Measurements from ENCODE around the gene ZNF592.
A peak's percentile ranks its signal among the peaks of the same experiment; 100 is the strongest.

The ZNF592 gene

GRCh38 chr15:84798436-84798946 lies 50.1 kb downstream of the ZNF592 start:
- DNase-seq, result no peak
- intact Hi-C loops (cut with DNase I), result no loop called here

GRCh38 chr15:84799511-84800187 lies 51.3 kb downstream of the ZNF592 start:
- intact Hi-C loops (cut with DNase I), result no loop called here
- no peak for DNase-seq

DNA sequence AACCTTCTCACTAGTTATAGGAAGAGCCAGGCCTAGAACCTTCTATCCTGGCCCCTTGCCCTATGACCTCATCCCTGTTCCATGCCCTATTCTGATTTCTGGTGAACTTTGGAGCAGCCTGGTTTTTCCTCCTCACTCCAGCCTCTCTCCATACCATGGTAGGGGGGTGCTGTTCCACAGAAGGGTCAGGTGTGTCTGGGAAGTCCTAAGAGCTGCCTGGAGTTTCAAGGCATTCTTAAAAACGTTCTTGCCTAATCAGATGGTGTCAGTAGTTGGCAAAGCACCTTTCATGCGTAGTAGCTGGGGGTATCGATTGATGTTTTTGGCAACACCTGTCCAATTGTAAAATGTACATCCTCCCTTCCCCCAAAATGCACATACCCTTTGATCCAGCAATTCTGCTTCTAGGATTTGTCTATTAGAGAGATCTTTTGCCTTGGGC lies 52.0 kb downstream of the ZNF592 start:
- intact Hi-C loops (cut with DNase I), result no loop called here
- no peak for DNase-seq

DNA sequence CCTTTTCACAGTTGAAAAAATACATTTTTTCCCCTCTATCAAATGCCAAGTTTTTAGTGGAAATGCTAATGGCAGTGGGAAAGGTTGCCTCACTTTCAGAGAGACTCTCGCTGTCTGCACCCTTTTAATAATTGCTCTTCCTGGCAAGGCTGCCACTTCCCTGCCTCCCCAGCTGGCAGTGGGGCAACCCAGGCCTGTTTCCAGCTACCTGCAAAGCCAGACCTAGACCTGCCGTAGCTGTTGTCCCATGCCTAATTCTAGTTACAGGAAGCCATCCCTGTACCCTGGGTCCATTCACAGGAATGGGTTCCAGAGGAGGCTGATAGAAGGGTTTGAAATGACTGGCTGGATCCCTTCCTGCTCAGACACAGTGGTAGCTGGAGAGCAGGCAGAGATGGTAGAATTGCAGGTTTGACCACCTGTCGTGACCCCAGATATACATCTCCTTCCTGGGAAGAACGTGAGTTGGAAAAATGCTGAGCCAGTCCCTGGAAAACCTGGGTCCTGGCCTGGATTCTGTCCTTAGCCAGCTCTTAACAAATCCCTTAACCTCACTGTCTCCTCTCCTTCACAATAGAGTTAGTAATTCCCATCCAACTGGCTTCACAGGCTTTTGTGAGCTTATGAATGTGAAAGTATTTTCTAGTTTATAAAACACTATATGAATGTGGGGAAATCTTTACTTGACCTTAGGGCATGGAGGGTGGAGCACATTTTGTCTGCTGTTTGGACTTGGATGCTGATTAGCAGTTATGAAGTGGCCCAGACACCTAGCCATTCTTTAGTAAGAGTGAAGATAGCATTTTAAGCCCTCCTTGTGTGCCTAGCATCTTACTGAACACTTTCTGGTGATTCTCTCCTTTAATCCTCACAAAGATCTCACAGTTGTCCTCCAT lies 55.9 kb downstream of the ZNF592 start:
- DNase-seq, result no peak
- intact Hi-C loops (cut with DNase I), result no loop called here

DNA sequence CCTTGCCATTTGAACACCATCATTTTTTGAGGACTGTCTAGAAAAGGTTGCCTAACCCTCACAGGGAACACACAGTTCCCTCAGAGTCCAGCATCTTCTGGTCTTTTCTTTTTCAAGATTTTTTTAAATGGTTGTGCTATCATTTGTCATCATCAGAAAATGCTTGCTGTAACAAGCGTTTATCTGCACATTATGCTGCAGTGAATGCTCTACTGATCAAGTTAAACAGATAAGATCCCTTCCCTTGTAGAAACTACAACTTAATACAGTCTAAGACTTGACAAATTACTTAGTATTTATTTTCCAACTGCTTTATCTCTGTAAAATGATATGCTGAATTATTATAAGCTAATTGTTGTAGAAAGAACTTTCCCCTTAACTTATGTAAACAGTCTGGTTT lies 56.8 kb downstream of the ZNF592 start:
- DNase-seq, result no peak
- intact Hi-C loops (cut with DNase I), result no loop called here

DNA sequence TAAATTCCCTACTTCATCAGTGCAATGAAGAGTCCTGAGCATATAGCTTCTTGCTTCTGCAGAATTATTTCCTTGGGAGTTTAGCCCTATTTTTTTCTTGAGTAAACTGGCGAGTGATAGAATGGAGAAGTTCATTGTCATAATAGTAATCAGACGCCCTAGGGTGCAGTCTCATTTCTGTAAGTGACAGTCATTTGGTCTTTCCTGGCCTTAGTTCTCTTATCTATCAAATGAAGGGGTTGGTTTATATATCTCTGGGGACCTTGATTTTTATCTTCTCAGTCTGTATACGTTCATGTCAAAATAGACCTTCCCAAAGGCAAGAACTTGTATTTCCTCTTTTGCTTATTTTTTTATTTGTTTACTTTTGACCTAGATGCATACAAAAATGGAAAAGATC lies 58.8 kb downstream of the ZNF592 start:
- intact Hi-C loops (cut with DNase I), result no loop called here
- DNase-seq, result no peak

DNA sequence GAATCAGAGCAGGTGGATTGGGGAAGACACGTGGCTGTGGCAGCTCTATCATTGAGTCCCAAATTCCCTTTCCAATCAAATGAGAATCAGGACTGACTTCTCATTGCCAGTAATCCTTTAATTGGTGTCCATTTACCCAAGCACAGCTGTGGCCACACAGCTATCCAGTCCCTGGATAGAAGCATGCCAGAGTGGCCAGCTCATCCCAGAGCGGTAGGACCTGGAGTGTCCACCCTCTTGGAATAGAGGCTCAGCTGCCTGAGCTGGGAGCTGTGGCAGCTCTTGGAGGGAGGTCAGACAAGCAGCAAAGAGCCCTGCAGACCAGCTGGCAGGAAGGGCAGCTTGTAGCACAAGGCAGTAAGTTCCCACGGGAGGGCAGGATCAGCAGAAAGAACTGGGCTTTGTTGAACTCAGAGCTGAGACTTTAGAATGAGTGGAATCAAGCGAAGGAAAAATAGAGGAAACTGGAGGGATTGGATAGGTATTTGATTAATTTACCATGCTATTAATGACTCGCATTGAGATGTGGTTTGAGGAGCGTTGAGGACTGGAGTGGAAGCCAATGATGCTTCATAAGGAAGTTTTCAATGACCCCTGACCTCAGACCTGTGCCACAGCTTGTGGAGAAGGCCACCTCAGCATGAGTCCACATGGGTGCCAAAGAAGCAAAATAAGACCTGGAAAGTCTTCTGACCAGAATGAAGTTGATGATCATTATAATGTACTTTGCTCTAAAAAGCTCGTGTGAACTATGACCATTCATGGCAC lies 61.9 kb downstream of the ZNF592 start:
- intact Hi-C loops (cut with DNase I), result loop anchor here (10.0 kb wide), 1 partner anchor 55 kb away; no protein-coding TSS in a partner anchor
- DNase-seq, result peak in 1 of 10 donors; percentile 67

- no peak for DNase-seq
- intact Hi-C loops (cut with DNase I), result loop anchor here (10.0 kb wide), 1 partner anchor 56 kb away; no protein-coding TSS in a partner anchor
Observed at GRCh38 chr15:84811151-84811550, 62.8 kb downstream of the ZNF592 start.

DNA sequence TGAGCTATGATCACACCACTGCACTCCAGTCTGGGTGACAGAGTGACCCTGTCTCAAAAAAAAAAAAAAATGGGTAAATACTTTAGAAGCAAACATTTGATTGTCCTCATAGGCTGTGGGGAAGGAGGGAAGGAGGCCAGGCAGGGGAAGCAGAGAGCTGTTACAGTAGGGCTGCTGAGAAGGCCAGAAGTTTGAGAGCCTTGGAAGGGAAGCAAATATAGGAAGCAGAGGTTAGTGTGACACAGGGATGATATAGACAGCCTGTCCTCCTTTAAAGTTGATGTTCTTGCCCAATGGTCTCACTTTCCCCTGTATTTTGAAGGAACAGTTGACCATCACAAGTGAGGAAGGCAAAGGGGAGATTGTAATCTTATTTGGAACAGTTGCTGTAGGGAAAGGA lies 63.4 kb downstream of the ZNF592 start:
- intact Hi-C loops (cut with DNase I), result loop anchor here (10.0 kb wide), 1 partner anchor 57 kb away; no protein-coding TSS in a partner anchor
- no peak for DNase-seq

DNA sequence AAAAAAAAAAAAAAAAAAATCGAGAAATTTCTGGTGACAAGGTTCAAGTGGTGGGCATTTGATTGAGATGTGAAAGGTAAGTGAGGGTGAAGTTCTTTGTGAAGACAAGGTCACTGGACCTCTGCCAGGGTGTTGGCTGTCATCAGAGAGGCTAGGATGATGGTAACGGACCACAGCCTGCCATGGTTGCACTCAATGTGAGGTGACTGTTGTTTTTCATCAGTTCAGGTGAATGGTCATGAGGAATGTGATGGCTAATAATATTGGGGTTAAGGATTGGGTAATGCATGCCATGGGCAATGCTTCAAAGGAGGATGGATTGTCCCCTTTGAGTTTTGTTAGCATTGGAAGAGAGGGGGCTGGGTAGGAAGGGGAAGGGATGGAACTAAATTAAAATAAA lies 64.5 kb downstream of the ZNF592 start:
- DNase-seq, result no peak
- intact Hi-C loops (cut with DNase I), result loop anchor here (10.0 kb wide), 1 partner anchor 58 kb away; no protein-coding TSS in a partner anchor

DNA sequence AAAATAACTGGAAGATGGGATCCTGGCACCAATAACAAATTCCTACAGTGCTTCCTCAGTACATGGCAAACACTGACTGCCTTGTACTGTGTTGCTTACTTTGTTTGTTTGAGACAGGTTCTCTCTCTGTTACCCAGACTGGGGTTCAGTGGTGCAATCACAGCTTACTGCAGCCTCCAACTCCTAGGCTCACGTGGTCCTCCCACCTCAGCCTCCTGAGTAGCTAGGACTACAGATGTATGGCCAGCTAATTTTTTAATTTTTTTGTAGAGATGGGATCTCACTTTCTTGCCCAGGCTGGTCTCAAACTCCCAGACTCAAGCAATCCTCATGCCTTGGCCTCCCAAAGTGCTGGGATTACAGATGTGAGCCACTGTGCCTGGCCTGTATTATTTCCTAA lies 65.0 kb downstream of the ZNF592 start:
- intact Hi-C loops (cut with DNase I), result loop anchor here (10.0 kb wide), 1 partner anchor 59 kb away; no protein-coding TSS in a partner anchor
- no peak for DNase-seq

DNA sequence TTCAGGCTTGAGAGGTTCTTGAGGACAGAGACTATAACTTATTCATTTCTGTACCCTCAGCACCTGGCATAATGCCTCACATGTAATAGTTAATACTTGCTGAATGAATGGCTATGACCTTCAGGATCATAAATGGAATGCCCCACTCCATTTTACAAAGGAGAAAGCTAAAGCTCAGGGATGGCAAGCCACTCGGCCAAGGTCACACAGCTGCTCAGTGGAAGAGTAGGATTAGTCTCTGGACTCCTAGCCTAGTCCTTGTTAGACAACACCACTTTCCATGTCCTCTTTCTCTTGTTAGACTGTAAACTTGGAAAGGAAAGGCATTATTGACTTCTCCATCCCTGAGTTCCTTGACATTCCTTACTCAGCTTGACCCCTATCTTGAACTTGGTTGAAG lies 65.5 kb downstream of the ZNF592 start:
- intact Hi-C loops (cut with DNase I), result loop anchor here (10.0 kb wide), 1 partner anchor 59 kb away; no protein-coding TSS in a partner anchor
- DNase-seq, result no peak

DNA sequence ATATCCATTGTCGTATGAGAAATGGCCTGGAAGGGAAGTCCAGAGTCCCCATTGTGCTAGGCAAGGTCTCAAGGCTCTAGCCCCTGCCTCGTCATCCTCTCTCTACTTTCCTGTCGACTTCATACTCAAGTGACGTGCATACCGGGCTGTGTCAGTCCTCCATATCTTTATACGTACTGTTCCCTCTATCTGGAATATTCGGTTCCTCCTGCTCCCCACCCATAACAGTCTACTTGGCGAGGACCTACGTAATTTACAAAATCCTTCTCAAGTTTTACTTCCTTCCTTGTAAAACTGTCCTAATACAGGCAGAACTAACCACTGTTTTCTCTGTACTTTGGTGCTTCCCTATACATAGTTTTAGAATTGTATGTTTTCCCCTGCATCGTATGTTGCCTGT lies 66.5 kb downstream of the ZNF592 start:
- no peak for DNase-seq
- intact Hi-C loops (cut with DNase I), result loop anchor here (10.0 kb wide), 1 partner anchor 60 kb away; no protein-coding TSS in a partner anchor

DNA sequence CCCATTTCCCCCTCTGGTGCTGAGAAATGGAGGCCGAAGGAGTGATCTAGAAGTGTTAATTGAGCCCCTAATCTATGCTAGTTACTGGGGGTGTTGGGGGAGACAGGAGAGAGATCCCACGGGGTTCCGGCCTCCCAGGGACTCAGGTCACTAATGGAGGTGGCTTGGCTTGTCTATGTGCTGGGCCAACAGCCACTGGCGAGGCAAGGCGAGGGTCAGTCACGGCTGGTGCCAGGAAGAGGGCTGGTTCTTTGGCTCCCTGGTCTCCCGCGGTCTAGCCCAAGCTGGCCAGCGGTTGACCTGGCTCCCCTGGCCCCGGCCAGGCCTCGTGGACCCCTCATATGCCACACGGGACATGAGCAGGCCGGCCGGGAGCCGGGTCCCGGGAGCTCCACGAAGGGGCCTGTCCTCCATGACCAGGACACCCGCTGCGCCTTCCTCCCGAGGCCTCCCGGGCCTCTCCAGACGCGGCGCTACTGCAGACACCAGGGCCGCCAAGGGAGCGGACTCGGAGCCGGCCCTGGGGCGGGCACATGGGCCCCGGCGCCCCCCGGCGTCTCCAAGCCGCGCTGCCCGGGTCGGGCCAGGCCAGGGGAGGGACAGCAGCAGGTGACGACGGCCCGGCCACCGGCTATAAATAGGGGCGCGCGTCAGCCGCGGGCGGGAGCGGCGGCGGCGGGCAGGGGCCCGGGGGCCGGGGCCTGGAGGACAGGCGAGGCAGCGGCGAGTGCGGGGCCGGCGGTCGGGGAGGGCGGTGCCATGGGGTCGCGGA lies 68.5 kb downstream of the ZNF592 start, which contains the start of gene ALPK3:
Gene ALPK3, plus strand, starts transcription at position 663 of the 772 bp plus-strand sequence. Its CDS starts 97 bp downstream, at position 760.
- peak in 4 of 10 donors; percentile 27 to 83 (median 79) for DNase-seq
- intact Hi-C loops (cut with DNase I), result loop anchor here (10.0 kb wide), 1 partner anchor 62 kb away; no protein-coding TSS in a partner anchor

GRCh38 chr15:84817466-84818081 lies 69.2 kb downstream of the ZNF592 start:
- peak in 1 of 10 donors; percentile 79 for DNase-seq
- intact Hi-C loops (cut with DNase I), result loop anchor here (10.0 kb wide), 1 partner anchor 63 kb away; no protein-coding TSS in a partner anchor

- intact Hi-C loops (cut with DNase I), result loop anchor here (10.0 kb wide), 1 partner anchor 64 kb away; no protein-coding TSS in a partner anchor
- peak in 1 of 10 donors; percentile 67 for DNase-seq
Observed at GRCh38 chr15:84818261-84819131, 70.1 kb downstream of the ZNF592 start.

GRCh38 chr15:84819291-84819768 lies 70.9 kb downstream of the ZNF592 start:
- intact Hi-C loops (cut with DNase I), result loop anchor here (10.0 kb wide), 1 partner anchor 65 kb away; no protein-coding TSS in a partner anchor
- DNase-seq, result peak in 1 of 10 donors; percentile 57

Data from posterior cingulate gyrus (tissue), 11 donors.